Measurements from ENCODE around the gene HSPA4L.

HSPA4L gene

DNA sequence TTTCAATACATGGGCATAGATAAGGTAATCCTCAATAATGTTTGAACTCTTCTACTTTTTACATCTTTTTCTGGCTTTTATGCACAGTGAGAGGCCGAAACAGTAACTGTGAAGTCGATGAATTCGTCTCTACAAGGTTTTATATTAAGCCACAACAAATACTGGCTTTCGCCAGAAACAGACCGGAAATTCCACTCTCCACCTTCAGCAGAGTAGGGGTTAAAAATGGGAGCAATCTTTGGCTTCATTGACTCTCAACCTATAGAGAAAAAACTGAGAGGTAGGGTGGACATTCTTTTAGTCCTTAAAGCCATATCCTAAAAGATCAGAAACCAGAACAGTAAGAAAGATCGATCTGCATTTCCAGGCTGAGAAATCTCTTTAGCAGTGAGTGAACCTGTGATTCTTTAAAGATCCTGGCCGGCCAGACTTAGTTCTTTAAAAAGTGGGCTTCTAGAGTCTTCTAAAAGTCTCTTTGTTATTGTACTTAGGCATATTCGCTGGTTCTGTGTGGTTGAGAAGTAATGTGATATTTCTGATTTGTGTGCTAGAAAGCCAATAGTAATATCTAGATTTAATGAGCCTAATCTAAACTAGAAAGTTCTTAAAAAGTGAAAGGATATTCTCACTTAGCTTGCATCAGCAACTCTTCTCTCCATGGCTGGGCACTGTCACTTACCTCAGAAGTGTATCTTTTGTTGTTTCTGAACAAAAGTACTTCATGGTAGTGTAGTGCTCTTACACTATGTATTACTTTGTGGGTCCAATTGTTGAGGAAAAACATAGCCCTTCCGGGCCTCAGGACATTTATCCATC, 2.0 kb downstream of the HSPA4L start:
- DNase-seq: no peak

DNA sequence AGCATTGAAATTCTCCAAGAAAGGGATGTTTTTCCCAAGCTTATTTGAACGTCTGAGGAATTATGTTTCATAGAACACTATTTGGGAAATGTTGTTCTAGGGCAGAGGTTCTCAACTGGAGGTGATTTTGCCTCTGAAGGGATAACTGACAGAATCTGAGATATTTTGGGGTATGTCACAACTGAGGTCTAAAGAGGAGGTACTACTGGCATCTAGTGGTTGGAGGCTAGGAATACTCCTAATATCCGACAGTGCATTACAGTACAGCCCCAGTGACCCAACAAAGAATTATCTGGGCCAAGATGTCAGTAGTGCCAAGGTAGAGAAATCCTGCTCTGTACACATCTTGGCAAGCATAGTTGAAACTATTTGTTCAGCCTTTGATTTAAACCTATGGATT, 6.4 kb downstream of the HSPA4L start:
- DNase-seq: no peak

DNA sequence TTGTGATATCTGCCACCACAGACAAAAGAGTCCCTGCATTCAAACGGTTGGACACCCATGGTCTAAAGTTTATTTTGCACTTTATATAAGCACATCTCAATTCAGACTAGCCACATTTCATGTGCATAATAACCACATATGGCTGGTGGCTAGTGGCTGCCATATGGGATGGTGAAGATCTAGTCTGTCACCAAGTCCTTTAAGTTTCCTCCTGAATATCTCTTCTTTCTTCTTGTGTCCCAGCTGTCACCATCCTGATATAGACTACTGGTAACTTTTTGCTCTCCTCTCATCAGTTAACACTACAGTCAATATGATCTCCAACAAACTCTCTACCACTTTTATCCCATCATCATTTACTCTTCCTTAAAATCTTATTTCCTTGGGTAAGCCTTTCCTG, 9.3 kb downstream of the HSPA4L start:
- DNase-seq: no peak

DNA sequence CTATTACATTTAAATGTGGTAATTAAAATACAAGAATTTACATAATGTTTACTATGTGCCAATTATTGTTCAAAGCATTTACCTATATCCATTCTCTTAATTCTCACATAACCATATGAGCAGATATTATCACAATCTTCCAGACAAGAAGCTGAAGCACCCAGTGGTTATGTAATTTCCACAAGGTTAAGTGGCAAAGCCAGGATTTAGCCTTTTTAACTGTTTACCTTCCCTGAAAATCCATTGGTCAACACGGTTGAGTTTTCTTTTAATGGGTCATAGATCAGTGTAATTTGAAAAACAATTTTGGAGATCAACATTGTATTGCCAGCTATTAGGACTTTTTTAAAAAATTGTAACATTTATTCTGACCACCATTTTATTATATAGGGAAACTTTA, 11.4 kb downstream of the HSPA4L start:
- no peak for DNase-seq

DNA sequence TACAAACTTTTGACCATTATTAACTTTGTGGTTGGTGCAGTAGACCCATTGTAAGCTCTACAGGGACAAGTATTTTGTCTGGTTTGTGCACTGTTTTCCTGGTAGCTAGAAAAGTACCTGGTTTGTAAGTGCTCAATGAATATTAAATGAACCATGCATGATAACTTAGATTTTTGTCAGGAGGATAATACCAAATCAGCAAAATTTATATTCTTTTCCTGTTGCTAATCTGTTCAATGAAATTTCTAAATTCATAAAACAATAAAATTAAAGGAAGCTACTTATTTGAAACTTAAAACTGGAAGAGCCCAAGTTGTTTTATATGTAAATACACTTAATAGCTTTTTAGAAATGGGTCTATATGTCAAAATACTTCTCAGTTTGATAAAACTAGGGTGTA, 17.6 kb downstream of the HSPA4L start:
- DNase-seq: no peak

DNA sequence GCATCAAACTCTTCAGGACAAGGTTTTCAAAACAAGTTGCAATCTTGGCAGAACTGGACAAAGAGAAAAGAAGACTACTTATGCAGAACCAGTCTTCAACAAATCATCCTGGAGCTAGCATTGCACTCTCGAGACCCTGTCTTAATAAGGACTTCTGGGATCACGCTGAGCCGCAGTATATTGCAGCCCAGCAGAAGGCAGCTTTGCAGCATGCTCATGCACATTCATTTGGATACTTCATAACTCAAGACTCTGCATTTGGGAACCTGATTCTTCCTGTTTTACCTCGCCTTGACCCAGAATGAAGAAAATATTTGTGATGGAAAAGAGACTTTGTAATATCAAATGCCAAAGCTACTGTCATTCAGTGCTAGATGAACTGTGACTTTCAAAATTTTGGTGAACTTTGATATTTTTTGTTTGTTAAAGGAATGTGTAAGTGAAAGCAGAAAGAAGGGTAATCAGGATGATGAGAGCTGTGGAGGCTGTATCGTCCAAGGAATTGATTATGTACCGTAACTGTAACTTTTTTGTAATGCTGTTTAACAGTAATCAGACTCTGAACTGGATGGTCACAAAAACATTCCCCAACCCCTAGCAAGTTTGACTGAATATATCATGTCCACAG, 27.2 kb downstream of the HSPA4L start:
- no peak for DNase-seq

DNA sequence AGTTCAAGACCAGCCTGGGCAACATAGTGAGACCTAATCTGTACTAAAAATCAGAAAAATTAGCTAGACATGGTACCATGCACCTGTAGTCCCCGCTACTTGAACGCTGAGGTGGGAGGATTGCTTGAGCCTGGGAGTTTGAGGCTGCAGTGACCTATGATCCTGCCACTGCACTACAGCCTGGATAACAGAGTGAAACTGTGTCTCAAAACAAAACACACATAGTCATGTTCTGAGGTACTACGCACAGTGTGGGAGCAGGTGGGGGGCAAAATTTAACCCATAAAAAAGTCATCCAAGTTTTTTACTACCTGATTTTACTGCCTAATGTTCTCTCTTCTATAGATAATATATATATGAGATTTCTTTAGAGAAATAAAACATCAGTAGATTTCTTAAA, 28.4 kb downstream of the HSPA4L start:
- no peak for DNase-seq

DNA sequence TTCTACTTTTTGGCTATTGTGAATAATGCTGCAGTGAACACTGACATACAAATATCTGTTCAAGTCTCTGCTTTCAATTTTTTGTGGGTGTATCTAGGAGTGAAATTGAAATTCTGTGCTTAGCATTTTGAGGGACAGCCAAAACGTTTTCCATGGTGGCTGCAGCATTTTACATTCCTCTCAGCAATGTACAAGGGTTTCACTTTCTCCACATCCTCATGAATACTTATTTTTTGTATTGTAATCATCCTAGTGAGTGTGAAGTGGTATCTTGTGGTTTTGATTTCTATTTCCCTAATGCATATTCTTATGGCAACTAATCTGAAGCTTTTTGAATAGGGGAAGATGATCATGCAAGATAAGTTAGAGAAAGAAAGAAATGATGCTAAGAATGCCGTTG, 40.3 kb downstream of the HSPA4L start:
- DNase-seq: no peak

DNA sequence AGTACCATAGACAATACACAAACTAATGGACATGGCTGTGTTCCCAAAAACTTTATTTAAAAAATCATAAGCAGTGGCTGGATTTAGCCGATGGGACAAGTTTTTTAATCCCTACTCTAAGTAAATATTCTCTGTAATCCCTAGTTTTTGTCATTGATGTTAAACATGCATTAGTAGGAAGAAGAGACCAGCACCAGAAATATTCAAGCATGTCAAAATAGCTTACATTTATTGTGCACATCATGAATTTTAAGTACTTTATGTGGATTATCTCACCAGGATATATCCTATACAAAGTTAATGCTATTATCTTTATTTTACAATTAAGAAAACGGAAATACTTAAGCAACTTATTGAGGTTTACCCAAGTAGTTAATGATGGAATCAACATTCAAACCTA, 46.0 kb downstream of the HSPA4L start:
- no peak for DNase-seq

DNA sequence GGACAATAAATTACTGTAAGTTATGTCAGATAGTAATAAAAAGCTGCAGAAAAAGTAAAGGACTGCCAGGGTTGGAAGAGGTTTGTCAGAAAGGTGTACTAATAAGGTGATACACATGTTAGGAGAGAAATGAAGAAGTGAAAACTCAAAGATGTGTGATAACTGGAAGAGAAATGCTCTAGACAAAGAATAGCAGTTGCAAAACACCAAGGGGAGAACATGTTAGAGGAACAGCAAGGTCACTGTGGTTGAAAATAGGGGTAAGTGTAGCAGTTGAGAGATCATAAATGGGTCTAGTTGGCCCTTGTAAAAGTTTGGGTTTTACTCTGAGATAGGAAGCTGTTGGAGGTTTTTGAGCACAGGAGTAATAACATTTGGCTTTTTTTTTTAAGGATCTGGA, 46.9 kb downstream of the HSPA4L start:
- DNase-seq: no peak

DNA sequence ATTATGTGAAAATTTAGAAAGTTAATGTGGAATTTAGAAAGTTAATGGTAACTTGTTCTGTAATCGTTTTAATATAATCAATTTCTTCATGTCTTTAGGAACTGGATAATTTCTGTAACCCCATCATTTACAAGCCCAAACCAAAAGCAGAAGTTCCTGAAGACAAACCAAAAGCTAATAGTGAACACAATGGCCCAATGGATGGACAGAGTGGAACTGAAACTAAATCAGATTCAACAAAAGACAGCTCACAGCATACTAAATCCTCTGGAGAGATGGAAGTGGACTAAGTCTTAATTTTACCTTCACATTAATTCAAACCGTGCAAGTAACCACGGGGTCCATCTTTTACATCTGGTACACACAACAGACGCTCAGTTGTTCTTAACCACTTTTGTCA, 50.5 kb downstream of the HSPA4L start:
- DNase-seq: no peak

DNA sequence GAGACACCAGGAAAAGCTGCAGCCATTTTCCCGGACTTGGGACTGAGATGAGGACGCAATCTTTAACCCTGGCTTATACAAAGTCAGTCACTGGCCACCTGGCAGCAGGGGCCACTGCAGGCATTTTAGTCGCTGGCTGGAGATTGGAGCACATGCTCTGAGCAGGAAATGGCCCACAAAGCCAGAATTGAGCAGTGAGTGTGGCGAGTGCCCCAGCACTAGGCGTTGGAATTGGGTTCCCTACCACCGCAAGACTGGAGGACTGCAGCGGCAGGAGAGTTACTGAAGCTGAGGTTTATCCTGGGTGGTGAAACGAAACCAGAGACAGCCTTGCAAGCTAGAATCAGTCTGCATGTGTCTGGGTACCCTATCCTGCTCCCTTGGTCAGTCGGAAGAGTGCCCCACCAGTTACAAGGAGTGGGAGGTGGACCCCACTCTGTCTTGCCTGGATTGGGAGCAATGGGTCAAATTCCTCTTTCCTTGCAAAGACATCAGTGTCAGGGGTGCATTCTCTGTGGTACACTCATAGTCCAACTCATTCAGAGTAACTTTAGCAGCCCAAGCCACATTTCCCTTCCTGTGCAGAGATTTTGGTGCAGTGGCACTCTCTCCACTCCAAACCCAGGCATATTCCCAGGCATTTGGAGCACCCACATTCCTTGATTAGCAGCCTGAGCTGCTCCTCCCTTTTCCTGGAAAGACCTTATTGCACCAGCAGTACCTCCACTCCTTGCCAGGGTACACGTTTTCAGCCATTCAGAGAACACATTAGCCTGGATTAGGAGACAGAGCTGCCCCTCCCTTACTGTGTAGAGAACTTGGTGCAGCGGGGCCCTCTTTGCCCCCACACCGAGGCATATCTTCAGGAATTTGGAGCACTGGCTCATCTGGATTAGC, 61.8 kb downstream of the HSPA4L start:
- no peak for DNase-seq

DNA sequence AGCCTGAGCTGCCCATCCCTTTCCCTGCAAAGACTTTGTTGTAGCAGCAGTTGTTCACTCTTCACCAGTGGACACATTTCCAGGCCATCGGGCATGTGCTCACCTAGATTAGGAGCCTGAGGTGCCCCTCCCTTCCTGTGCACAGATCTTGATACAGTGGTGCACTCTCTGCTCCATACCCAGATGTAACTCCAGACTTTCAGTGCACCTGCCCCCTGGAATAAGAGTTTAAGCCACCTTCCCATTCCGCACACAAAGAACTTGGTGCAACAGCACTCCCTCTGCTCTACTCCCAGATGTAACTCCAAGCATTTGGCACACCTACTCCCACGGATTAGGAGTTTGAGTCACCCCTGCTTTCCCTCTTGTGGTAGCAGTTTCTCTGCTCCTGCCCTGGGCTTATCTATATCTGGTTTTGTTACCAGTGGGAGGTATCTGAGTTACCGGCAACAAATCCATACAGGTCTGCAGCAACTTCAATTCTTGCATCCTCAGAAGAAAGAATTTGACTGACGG, 62.5 kb downstream of the HSPA4L start:
- no peak for DNase-seq

DNA sequence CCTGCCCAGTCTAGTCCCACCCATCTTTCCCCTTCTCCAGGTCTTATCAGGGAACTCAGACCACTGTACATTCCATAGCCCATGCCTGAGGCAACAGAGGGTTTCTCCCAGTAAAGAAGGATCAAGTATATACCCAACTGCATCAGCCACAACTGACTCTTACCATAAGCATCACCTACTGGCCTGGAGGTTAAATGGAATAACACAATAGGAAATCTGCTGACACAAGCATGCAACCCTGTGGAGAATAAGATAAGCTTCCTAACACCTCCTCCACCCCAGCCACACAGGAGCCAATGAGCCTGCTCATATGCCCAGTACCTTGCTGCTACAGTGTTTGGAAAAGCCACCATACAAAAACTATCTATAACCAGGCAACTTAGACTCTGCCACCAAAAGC, 63.9 kb downstream of the HSPA4L start:
- no peak for DNase-seq

DNA sequence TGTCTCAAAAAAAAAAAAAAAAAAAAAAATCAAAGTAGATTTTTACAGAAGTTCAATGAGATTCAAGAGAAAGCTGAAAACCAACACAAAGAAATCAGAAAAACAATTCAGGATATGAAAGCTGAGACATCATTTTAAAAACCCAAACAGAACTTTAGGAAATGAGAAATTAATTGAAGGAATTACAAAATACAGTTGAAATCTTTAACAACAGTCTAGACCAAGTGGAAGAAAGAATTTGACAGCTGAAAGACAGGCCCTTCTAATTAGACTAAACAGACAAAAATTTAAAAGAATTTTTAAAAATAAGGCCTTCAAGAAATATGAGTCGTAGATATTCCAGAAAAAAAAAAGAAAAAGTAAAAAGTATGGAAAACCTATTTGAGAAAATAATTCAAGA, 64.6 kb downstream of the HSPA4L start:
- no peak for DNase-seq

DNA sequence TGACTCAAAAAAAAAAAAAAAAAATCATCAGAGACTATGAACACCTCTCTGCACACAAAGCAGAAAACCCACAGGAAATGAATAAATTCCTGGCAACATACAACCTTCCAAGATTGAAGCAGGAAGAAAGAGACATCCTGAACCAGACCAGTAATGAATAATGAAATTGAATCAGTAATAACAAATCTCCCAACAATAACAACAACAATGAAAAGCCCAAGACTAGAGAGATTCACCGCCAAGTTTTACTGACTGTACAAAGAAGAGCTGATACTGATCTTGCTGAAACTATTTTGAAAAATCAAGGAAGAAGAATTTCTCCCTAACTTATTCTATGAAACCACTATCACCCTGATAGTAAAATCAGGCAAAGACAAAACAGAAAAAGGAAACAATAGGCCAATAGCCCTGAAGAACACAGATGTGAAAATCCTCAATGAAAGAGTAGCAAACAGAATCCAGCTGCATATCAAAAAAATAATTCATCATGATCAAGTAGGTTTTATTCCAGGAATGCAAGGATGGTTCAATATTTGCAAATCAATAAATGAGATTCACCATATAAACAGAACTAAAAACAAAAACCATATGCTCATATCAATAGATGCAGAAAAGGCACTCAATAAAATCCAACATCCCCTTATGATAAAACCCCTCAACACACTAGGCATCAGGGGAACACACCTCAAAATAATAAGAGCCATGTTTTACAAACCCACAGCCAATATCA, 67.5 kb downstream of the HSPA4L start:
- no peak for DNase-seq

DNA sequence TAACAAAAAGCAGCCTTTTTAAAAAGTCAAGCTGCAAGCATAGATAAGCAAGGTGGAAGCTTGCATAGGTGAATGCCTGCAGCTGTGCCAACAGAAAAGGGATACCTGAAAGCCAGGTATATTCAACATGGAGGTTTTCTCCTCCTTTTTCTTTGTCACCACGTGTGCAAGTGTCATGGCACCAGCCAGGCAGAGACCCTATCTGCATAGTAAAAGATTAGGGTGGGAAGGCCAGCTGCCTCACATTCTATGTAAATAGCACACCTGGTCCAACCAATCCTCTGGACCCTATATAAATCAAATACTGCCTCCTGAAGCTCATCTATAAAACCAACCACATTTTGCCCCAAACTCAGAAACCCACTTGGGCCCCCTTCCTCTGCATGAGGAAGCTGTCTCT, 70.5 kb downstream of the HSPA4L start:
- DNase-seq: no peak

DNA sequence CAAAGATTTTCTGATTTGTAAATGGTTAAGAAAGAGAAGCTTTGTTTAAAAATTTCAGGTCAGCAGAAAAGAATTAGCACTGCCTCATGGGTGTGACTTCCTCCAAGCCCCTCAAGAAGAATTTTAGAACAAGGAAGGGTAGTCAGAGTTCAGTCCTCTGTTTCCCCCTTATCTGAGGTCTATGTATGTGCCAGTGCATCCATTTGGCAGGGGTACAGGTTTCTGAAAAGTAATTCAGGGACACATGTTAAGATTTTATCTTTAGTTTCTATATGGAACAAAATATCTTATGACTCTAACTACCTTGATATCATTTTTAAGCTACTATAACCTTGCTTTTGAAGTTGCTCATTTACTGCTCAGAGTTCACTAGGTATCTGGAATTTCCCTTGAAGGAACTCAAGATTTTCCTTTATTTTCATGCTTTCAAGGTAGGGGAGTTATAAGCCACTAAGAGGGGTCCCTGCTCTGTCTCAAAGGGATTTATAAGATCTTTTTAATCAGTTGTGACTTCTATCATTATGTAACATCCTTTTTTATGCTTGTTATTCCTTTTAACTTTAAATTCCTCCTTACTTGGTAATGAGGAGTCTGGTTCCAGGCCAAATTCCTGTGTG, 74.2 kb downstream of the HSPA4L start:
- DNase-seq: no peak

DNA sequence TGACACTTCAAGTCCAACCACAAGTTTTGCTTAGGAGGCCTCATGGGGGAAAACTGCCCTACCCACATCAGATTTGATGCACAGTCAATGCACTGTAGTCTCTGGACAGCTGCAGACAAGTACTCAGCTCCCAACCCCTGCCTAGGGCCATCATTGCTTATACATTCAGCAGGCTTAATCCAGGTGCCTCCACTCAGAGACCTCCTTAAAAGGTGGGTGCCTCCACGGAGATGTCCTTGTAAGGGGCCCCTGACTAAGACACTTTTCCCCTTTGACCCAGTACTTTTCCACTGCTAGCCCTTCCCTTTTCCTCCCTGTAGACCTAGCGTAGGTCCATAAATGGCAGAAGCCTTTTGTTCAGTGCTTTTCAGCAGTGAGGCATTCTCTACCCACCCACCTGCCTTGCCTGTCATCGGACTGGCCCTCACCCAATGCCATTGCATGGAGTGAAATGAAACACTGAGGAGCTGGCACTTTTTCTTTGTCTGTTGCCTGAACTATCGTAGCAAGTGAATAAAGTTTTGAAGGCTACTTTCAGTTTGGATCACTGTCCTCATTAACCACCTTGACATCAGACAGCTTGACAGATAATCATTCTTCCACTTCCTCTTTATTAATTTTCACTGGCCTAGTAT, 74.8 kb downstream of the HSPA4L start:
- no peak for DNase-seq

DNA sequence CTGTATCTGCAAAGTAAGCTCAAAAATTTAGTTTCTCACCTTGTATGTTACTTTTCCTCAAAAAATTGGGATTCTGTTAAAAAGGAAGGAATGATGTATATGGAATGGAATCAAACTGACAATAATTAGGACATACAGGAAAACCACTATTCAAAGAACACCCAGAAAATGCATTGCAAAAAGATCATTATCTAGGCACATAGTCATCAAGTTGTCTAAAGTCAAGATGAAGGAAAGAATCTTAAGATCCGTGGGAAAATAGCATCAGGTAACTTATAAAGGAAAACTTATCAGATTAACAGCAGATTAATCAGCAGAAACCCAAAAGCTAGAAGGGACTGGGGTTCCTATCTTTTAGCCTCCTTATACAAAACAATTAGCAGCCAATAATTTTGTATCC, 75.5 kb downstream of the HSPA4L start:
- no peak for DNase-seq

DNA sequence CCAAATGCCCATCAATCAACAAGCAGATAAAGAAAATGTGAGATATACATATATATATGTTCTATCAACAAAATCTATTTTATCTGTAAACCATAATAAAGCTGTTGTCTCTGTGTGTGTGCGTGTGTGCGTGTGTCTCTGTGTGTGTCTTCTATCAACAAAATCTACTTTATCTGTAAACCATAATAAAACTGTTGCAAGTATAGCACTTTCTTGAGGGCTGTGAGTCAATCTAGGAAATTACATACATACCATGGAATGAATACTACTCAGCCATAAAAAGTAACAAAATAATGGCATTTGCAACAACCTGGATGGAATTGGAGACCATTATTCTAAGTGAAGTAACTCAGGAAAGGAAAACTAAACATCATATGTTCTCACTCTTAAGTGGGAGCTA, 86.1 kb downstream of the HSPA4L start:
- DNase-seq: no peak

DNA sequence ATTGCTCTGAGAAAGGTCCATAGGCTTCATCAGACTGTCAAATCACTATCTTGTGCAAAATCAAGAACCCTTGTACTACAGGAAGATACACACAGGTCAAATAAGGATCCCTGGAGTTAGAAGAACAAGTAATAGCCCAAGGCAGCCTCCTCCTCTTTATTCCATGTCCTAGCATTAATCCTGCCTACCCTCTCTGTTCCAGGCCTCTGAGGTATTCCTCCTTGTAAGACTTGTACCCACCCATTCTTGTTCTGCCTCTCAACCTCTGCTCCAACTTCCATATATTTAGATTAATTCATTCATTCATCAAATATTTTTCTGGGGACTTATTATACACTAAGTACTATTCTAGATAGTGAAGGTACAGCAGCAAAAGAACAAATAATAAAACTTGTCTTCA, 88.2 kb downstream of the HSPA4L start:
- no peak for DNase-seq
